ENCODE data around the gene CNGA2.

DNA sequence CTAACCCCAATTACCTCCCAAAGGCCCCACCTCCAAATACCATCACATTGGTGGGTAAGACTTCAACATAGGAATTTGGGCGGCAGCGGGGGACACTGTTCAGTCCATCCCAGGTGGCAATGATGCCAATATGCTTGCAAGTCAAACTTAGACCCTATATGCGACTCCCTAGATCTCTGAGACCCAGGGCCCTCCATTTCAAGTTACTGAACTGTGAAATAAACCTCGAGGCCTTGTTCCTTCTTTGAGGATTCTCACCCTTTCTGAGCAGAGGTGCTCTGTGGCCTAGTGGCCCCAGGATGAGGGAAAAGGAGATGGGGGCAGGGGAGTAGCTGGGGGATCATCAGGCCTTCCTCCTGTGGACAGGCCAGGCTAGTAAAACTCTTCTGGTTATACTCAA is 44.7 kb downstream of the CNGA2 start:
- TF ChIP-seq, protein P1, sequence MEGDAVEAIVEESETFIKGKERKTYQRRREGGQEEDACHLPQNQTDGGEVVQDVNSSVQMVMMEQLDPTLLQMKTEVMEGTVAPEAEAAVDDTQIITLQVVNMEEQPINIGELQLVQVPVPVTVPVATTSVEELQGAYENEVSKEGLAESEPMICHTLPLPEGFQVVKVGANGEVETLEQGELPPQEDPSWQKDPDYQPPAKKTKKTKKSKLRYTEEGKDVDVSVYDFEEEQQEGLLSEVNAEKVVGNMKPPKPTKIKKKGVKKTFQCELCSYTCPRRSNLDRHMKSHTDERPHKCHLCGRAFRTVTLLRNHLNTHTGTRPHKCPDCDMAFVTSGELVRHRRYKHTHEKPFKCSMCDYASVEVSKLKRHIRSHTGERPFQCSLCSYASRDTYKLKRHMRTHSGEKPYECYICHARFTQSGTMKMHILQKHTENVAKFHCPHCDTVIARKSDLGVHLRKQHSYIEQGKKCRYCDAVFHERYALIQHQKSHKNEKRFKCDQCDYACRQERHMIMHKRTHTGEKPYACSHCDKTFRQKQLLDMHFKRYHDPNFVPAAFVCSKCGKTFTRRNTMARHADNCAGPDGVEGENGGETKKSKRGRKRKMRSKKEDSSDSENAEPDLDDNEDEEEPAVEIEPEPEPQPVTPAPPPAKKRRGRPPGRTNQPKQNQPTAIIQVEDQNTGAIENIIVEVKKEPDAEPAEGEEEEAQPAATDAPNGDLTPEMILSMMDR (IDR thresholded peaks at IDR 0.05): no peak
- TF ChIP-seq ZFX (IDR thresholded peaks at IDR 0.05; ENCODE audit: borderline replicate concordance): no peak
